ENCODE data around the gene PRSS38. TPM values are rescaled to one million over a fixed set of nuclear protein-coding genes. Genes with fewer than 3 reads are reported as not detected.

Gene PRSS38
- total and polyA plus RNA-seq, 2 experiments from 2014 or later = not detected

GRCh38 chr1:227766653-227767277, 48.7 kb upstream of the PRSS38 start (continued):
- TF ChIP-seq REST (IDR thresholded peaks at IDR 0.05; ENCODE audit: unreplicated experiment) = no peak
- TF ChIP-seq STAT1 (IDR thresholded peaks at IDR 0.05; ENCODE audit: unreplicated experiment) = no peak
- no peak for TF ChIP-seq CTCF (conservative IDR thresholded peaks at IDR 0.05; ENCODE audit: low read depth in 2 of 2)
- TF ChIP-seq POLR2AphosphoS5 (IDR thresholded peaks at IDR 0.05; ENCODE audit: low read depth) = no peak
- no peak for TF ChIP-seq JUNB (IDR thresholded peaks at IDR 0.05; ENCODE audit: unreplicated experiment)
- no peak for TF ChIP-seq CREB1 (CRISPR knock-in tag; IDR thresholded peaks at IDR 0.05; ENCODE audit: low read depth)
- TF ChIP-seq ZNF331 (CRISPR knock-in tag; IDR thresholded peaks at IDR 0.05; ENCODE audit: low read depth) = no peak
- TF ChIP-seq NANOG (IDR thresholded peaks at IDR 0.05; ENCODE audit: borderline replicate concordance) = no peak

GRCh38 chr1:227767401-227768124, 47.9 kb upstream of the PRSS38 start:
- Mint-ChIP-seq H3K27ac (no peak overlapping the region), H3K4me1 (no peaks in the 10 kb centered on the region; the same call in 2 of the 3 replicates), H3K27me3 (ENCODE audit: insufficient read depth, low read depth, poor library complexity) (peaks cover 6% of the 10 kb centered on the region), H3K9me3 (no peaks in the 10 kb centered on the region), H3K36me3 (ENCODE audit: low read depth) (peaks cover 29% of the 10 kb centered on the region), H3K4me3 (no peak overlapping the region)
- no peaks in the 10 kb centered on the region for H3K27me3 ChIP-seq (ENCODE audit: insufficient read depth)
- H3K4me1 ChIP-seq (ENCODE audit: insufficient read depth) = no peaks in the 10 kb centered on the region
- H3K4me2 ChIP-seq = no peak overlapping the region
- H3K9me2 ChIP-seq (ENCODE audit: insufficient read depth) = no peaks in the 10 kb centered on the region
- no peaks in the 10 kb centered on the region for H3K36me3 ChIP-seq (ENCODE audit: insufficient read depth)
- H3K27ac ChIP-seq (ENCODE audit: low read depth) = no peak overlapping the region
- H4K20me1 ChIP-seq (replicated peaks; ENCODE audit: insufficient read depth) = no peaks in the 10 kb centered on the region; the same call in 1 of the 2 replicates
- H3K79me2 ChIP-seq (replicated peaks; ENCODE audit: insufficient read depth) = 0 out of 2 replicates have a peak, but pooled peaks cover 11% of the 10 kb centered on the region
- DNase-seq (ENCODE audit: low spot score) = no peak
- no peak overlapping the region for H3K4me3 ChIP-seq
- H2AFZ ChIP-seq = no peak overlapping the region
- TF ChIP-seq ETS1 (IDR thresholded peaks at IDR 0.05) (no peak), ZNF462 (CRISPR knock-in tag; IDR thresholded peaks at IDR 0.05) (no peak), CREB1 (CRISPR knock-in tag; IDR thresholded peaks at IDR 0.05; ENCODE audit: low read depth) (no peak), NANOG (IDR thresholded peaks at IDR 0.05; ENCODE audit: borderline replicate concordance) (no peak)
- ATAC-seq = no peak
- H3F3A ChIP-seq (replicated peaks; ENCODE audit: low read depth) = no peaks in the 10 kb centered on the region
